MM.1S (cell line): Measurements from ENCODE around the gene NCS1.

ENCODE experiments used
- DNase-seq: peaks from one replicate; pipeline ENCODE4 v3.0.0-alpha.2; 2015
- H2AFZ ChIP-seq: fragments of 300-600 bp; sonication (generic); 2 replicates; pipeline ENCODE4 v1.6.0; 2016; ENCODE audit warnings: antibody characterized with exemption, low read length
- H3F3A ChIP-seq: fragments of 300-600 bp; sonication (generic); 2 replicates; pipeline ENCODE4 v1.6.1; 2016; ENCODE audit warnings: mild to moderate bottlenecking, antibody characterized with exemption, low read length, moderate library complexity, mixed read lengths; ENCODE audit not compliant: insufficient read depth
- H3K27ac ChIP-seq: fragments of 300-600 bp; sonication (generic); 2 replicates; pipeline ENCODE4 v1.5.1; 2016; ENCODE audit warnings: mild to moderate bottlenecking, low read length
- H3K27me3 ChIP-seq: fragments of 300-600 bp; sonication (generic); replicated peaks from 2 replicates; pipeline ENCODE4 v1.6.0; 2016; ENCODE audit warnings: low read length; ENCODE audit not compliant: insufficient read depth
- H3K36me3 ChIP-seq: fragments of 300-600 bp; sonication (generic); replicated peaks from 2 replicates; pipeline ENCODE4 v1.6.1; 2016; ENCODE audit warnings: mild to moderate bottlenecking, low read length, mixed read lengths; ENCODE audit not compliant: insufficient read depth
- H3K4me1 ChIP-seq: fragments of 300-600 bp; sonication (generic); 2 replicates; pipeline ENCODE4 v1.6.1; 2016; ENCODE audit warnings: low read length, mixed read lengths
- H3K4me2 ChIP-seq: fragments of 300-600 bp; sonication (generic); 2 replicates; pipeline ENCODE4 v1.6.0; 2016; ENCODE audit warnings: low read depth, low read length
- H3K4me3 ChIP-seq: fragments of 300-600 bp; sonication (generic); 2 replicates; pipeline ENCODE4 v1.5.1; 2016; ENCODE audit warnings: low read length, mixed read lengths
- H3K79me2 ChIP-seq: fragments of 300-600 bp; sonication (generic); 2 replicates; pipeline ENCODE4 v1.6.1; 2016; ENCODE audit warnings: mixed run types, low read length, mixed read lengths
- H3K9ac ChIP-seq: fragments of 300-600 bp; sonication (generic); 2 replicates; pipeline ENCODE4 v1.6.1; 2016; ENCODE audit warnings: low read length, mixed read lengths
- H3K9me2 ChIP-seq: fragments of 300-600 bp; sonication (generic); replicated peaks from 2 replicates; pipeline ENCODE4 v1.6.1; 2016; ENCODE audit warnings: mild to moderate bottlenecking, low read length, mixed read lengths; ENCODE audit not compliant: insufficient read depth
- H3K9me3 ChIP-seq: fragments of 300-600 bp; sonication (generic); replicated peaks from 2 replicates; pipeline ENCODE4 v1.6.1; 2016; ENCODE audit warnings: mild to moderate bottlenecking, low read length, mixed read lengths; ENCODE audit not compliant: insufficient read depth
- H4K20me1 ChIP-seq: fragments of 300-600 bp; sonication (generic); 2 replicates; pipeline ENCODE4 v1.6.1; 2016; ENCODE audit warnings: mild to moderate bottlenecking, low read length, moderate library complexity, mixed read lengths; ENCODE audit not compliant: insufficient read depth
- CTCF ChIP-seq: fragments of 300-600 bp; sonication (generic); IDR thresholded peaks from 2 replicates; pipeline ENCODE4 v1.5.1; 2016; ENCODE audit warnings: antibody characterized with exemption, low read length, mixed read lengths
- EZH2 ChIP-seq: fragments of 300-600 bp; sonication (generic); optimal IDR thresholded peaks from 2 replicates; pipeline ENCODE3; 2017; ENCODE audit warnings: low read depth, mild to moderate bottlenecking, antibody characterized with exemption, low read length, mixed read lengths
- EZH2phosphoT487 ChIP-seq: fragments of 300-600 bp; sonication (generic); IDR thresholded peaks from 2 replicates; pipeline ENCODE4 v1.6.1; 2018; ENCODE audit warnings: antibody characterized with exemption, low read length

The NCS1 gene

GRCh38 chr9:130208600-130209347, 36.6 kb downstream of the NCS1 start:
- Histone ChIP-seq H3K4me1 (no peaks in the 10 kb centered on the region), H3K9ac (no peak overlapping the region), H3K27me3 (peaks cover 93% of the 10 kb centered on the region), H3K9me2 (no peaks in the 10 kb centered on the region), H4K20me1 (no peaks in the 10 kb centered on the region), H3K4me3 (no peak overlapping the region), H3K9me3 (no peaks in the 10 kb centered on the region), H3K27ac (no peak overlapping the region), H2AFZ (no peak overlapping the region), H3K79me2 (no peaks in the 10 kb centered on the region), H3K36me3 (no peaks in the 10 kb centered on the region), H3F3A (no peaks in the 10 kb centered on the region), H3K4me2 (no peak overlapping the region)
- DNase-seq, result no peak
- TF ChIP-seq EZH2phosphoT487 (no peak), EZH2 (no peak), CTCF (no peak)

- H3K4me2 ChIP-seq, result no peak overlapping the region
Observed at GRCh38 chr9:130209422-130209821, 37.2 kb downstream of the NCS1 start.

GRCh38 chr9:130211548-130212226, 39.5 kb downstream of the NCS1 start:
- Histone ChIP-seq H3K4me2 (no peak overlapping the region), H2AFZ (no peak overlapping the region), H3K79me2 (no peaks in the 10 kb centered on the region), H3K36me3 (no peaks in the 10 kb centered on the region), H3K9ac (no peak overlapping the region), H4K20me1 (no peaks in the 10 kb centered on the region), H3K27ac (no peak overlapping the region), H3K9me2 (no peaks in the 10 kb centered on the region), H3K9me3 (no peaks in the 10 kb centered on the region), H3F3A (no peaks in the 10 kb centered on the region), H3K27me3 (peaks cover 94% of the 10 kb centered on the region), H3K4me3 (no peak overlapping the region), H3K4me1 (no peaks in the 10 kb centered on the region)
- TF ChIP-seq EZH2, result no peak
- no peak for TF ChIP-seq CTCF
- no peak for TF ChIP-seq EZH2phosphoT487
- no peak for DNase-seq

More at GRCh38 chr9:130209422-130209821, 37.2 kb downstream of the NCS1 start:
- no peak overlapping the region for H3K9ac ChIP-seq
- DNase-seq, result no peak
- no peak overlapping the region for H3K4me3 ChIP-seq
- H3K36me3 ChIP-seq, result no peaks in the 10 kb centered on the region
- peaks cover 97% of the 10 kb centered on the region for H3K27me3 ChIP-seq
- H3K4me1 ChIP-seq, result no peaks in the 10 kb centered on the region
- no peaks in the 10 kb centered on the region for H3F3A ChIP-seq
- no peaks in the 10 kb centered on the region for H3K9me3 ChIP-seq
- H3K79me2 ChIP-seq, result no peaks in the 10 kb centered on the region
- no peaks in the 10 kb centered on the region for H3K9me2 ChIP-seq
- H4K20me1 ChIP-seq, result no peaks in the 10 kb centered on the region
- TF ChIP-seq EZH2, result no peak
- TF ChIP-seq EZH2phosphoT487, result no peak
- TF ChIP-seq CTCF, result no peak
- H2AFZ ChIP-seq, result no peak overlapping the region
- no peak overlapping the region for H3K27ac ChIP-seq
